Astrocyte of the spinal cord (primary cell): ENCODE results near the gene RNF32.
A peak's percentile ranks its signal among the peaks of the same experiment; 100 is the strongest.

Experiments
- DNase-seq: peaks from one replicate; pipeline ENCODE4 v3.0.0; 2011; ENCODE audit warnings: low read depth, low spot score
- H3K4me3 ChIP-seq: 2 replicates; pipeline ENCODE4 v1.5.1; 2011; ENCODE audit warnings: low read depth, mild to moderate bottlenecking, low read length, moderate library complexity
- CTCF ChIP-seq: IDR thresholded peaks from 2 replicates; pipeline ENCODE4 v1.5.1; 2012; ENCODE audit warnings: low read depth, mild to moderate bottlenecking, low read length, inconsistent platforms
- in situ Hi-C: cut with HindIII; loops from 2 replicates; pipeline ENCODE4 v1.10.0; 2017; ENCODE audit warnings: low sequenced_read_pairs

The RNF32 gene

DNA sequence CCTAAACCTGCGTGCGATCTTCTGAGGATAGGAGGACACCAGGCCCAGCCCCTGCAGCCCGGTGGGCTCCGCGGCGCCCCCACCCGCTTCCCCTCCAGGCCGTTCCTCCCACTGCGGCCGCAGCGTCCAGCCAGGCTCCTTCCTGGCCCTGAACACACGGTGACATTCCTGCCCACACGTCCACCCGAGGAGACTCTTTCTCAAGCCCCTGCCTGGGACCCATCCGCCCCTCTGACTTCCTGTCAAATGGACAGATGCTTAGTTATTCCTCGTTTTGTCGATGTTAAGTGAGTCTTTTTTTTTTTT is 32.4 kb upstream of the RNF32 start:
- in situ Hi-C loops = no loop called here
- peak overlapping the region; percentile 25 for H3K4me3 ChIP-seq
- no peak for TF ChIP-seq CTCF
- DNase-seq = no peak

- in situ Hi-C loops = no loop called here
- no peak for DNase-seq
- TF ChIP-seq CTCF = no peak
Observed at GRCh38 chr7:156609010-156609877, 31.3 kb upstream of the RNF32 start.

GRCh38 chr7:156610130-156610529 is 30.4 kb upstream of the RNF32 start:
- no peak for TF ChIP-seq CTCF
- no peak for DNase-seq
- in situ Hi-C loops = no loop called here
- H3K4me3 ChIP-seq = no peak overlapping the region

More at GRCh38 chr7:156609010-156609877, 31.3 kb upstream of the RNF32 start:
- no peak overlapping the region for H3K4me3 ChIP-seq

GRCh38 chr7:156610601-156611000 is 30.0 kb upstream of the RNF32 start:
- no peak for TF ChIP-seq CTCF
- no peak overlapping the region for H3K4me3 ChIP-seq
- in situ Hi-C loops = no loop called here
- DNase-seq = no peak

DNA sequence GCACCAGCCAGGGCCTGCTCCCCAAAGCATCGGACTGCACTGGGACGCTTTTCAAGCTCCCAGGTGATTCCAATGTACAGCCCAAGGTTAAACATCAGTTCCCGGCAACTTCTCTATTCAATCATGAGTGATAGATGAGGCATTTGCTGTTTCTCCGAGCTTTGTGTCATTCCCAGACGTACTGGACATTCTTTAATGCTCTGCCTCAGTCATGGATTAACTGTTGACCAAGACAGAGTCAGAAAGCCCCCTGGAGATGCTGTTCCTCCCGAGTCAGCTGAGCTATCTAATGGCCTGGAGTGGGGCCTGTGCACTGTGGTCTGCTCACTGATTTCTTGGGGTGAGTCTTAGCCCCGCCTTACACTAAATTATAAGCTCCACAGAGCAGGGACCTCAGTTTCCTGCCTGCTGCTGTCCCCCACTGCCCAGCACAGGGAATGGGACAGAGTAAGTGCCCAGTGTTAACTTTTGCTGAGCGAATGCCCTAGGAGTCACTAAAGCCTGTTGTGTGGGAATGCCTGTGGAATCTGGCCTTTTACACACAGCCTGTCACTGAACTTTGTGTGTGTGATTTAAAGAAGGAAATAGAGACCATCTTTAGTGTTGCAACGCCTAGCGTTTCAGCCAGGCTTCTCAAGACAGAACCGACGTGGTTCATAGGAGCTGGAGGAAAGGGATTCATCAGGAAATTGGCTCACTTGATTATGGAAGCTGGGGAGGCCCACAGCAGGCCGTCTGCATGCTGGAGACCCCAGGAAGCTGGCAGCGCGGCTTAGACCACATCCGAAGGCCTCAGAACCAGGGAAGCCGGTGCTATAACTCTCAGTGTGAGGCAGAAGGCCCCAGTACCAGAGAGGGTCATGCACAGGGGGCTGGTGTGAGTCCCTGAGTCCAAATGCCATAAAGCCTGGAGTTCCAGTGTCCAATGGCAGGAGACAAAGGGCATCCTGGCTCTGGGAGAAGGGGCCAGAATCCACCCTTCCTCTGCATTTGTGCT is 29.3 kb upstream of the RNF32 start:
- H3K4me3 ChIP-seq = no peak overlapping the region
- no peak for DNase-seq
- in situ Hi-C loops = no loop called here
- TF ChIP-seq CTCF = no peak

DNA sequence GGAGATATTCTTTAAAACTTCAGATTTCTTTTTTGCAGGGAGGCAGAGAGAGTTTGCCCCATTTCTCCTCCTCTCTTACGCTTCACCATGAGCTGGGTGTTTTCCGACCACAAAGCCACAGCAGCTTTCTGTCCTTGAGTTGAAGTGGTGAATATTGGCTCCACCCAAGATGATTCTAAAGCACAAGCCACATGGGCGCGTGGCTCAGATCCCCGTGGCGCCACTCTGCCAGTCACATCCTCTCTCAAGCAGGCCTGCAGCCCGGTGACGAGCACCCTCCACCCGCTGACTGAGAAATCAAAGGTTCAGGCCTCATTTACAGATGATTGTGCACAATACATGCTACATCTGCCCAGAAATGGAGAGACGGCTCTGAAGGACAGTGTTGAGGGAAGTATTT is 27.6 kb upstream of the RNF32 start:
- H3K4me3 ChIP-seq = no peak overlapping the region
- in situ Hi-C loops = no loop called here
- no peak for TF ChIP-seq CTCF
- no peak for DNase-seq
